ENCODE data around the gene GRK2. TPM values are rescaled to one million over a fixed set of nuclear protein-coding genes. Genes with fewer than 3 reads are reported as not detected.
A peak's percentile ranks its signal among the peaks of the same experiment; 100 is the strongest.

The GRK2 gene
- total RNA-seq, 1 experiment from 2014 or later, result 92.6 TPM

DNA sequence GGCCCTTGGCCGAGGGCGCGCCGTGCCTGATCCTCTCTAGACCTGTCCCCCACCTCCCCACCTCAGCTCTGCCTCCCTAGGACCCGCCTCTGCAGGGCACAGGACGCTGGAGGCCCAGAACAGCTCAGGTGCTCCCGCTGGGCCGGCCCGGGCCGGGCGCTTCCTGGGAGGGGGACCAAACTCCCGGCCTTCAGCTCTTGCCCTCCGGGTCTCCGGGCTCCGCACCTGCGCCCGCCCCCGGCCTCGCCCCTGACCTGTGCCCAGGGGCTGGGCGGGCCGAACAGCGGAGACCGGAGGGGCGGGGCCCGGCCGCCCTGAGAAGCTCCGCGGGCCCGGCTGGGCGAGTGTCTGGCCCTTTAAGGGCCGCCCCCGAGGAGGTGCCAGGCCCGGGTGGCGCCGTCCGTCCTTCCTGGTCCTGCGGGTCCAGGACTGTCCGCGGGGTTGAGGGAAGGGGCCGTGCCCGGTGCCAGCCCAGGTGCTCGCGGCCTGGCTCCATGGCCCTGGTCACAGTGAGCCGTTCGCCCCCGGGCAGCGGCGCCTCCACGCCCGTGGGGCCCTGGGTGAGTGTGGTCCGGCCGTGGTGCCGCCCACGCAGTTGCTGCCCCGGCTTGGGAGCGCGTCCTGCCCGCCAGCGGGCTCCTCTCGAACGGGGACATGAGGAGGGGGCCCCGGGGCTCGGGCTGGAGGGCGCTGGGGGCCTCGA lies 37.0 kb downstream of the GRK2 start, which contains the start of gene SSH3:
Gene SSH3 (plus strand): TSS at position 399 of the 703 bp plus-strand sequence. CDS start 96 bp downstream, at position 495.
- no peak for TF ChIP-seq EZH2 (IDR thresholded peaks at IDR 0.05; ENCODE audit: borderline replicate concordance, low read depth, low read length, poor library complexity, severe bottlenecking)
- TF ChIP-seq, protein P1, sequence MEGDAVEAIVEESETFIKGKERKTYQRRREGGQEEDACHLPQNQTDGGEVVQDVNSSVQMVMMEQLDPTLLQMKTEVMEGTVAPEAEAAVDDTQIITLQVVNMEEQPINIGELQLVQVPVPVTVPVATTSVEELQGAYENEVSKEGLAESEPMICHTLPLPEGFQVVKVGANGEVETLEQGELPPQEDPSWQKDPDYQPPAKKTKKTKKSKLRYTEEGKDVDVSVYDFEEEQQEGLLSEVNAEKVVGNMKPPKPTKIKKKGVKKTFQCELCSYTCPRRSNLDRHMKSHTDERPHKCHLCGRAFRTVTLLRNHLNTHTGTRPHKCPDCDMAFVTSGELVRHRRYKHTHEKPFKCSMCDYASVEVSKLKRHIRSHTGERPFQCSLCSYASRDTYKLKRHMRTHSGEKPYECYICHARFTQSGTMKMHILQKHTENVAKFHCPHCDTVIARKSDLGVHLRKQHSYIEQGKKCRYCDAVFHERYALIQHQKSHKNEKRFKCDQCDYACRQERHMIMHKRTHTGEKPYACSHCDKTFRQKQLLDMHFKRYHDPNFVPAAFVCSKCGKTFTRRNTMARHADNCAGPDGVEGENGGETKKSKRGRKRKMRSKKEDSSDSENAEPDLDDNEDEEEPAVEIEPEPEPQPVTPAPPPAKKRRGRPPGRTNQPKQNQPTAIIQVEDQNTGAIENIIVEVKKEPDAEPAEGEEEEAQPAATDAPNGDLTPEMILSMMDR (conservative IDR thresholded peaks at IDR 0.05; ENCODE audit: low read depth, low read length), result no peak
- peak within 1 kb of the TSS; percentile 72 for H3K27ac ChIP-seq (ENCODE audit: low read depth, low read length, poor library complexity, severe bottlenecking)
- no peaks in the 10 kb centered on the region for H3K27me3 ChIP-seq (replicated peaks; ENCODE audit: insufficient read depth, low read depth, low read length, poor library complexity)
- H3K36me3 ChIP-seq (ENCODE audit: insufficient read depth, low read length, poor library complexity, severe bottlenecking), result peaks cover 42% of the 10 kb centered on the region
- no TSS peak for BruUV-seq (replicated peaks)
- no peaks in the 10 kb centered on the region for H3K9me3 ChIP-seq (ENCODE audit: low read depth, low read length, poor library complexity, severe bottlenecking)
- DNase-seq (ENCODE audit: low spot score), result peak; percentile 58
- peak within 1 kb of the TSS; percentile 60 for H3K4me3 ChIP-seq (ENCODE audit: low read depth, low read length, poor library complexity, severe bottlenecking)
- intact Hi-C loops (cut with micrococcal nuclease; ENCODE audit: unreplicated experiment), result no loop called here
- ChIA-PET CTCF (interaction anchor here (1.0 kb wide), 1 partner anchor 42 kb away, joined by 3 read pairs; no protein-coding TSS in a partner anchor), POLR2A (ENCODE audit: low non-redundant PET) (no interaction called here)
- H3K4me1 ChIP-seq (ENCODE audit: insufficient read depth, low read length, poor library complexity, severe bottlenecking), result peaks cover 10% of the 10 kb centered on the region

DNA sequence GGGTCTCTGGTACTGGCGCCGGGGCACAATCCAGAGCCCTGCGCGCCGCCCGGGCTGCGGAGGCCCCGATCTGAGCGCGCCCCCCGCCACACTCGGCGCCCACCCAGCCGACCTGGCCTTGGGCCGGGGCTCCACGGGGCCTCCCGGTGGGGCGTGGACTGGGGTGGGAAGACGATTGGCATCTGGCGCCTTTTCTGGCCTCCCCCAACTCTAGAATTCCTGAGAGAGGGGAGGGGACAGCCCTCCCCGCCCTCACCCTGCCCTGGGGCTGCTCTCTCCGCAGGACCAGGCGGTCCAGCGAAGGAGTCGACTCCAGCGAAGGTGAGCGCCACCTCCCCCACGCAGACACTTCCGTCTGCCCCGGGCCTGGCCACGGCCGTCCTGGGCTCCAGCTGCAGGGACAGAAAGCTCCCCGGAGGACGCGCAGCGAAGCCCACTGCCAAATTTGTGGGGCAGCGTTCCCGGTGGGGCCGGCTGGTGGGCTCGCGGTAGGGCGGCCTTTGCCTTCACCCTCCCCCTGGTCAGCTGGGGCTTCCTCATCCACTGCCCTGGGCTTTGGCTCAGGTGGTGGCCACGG lies 37.6 kb downstream of the GRK2 start:
- ChIA-PET POLR2A (ENCODE audit: low non-redundant PET) (no interaction called here), CTCF (no interaction called here)
- Histone ChIP-seq H3K36me3 (ENCODE audit: insufficient read depth, low read length, poor library complexity, severe bottlenecking) (peaks cover 36% of the 10 kb centered on the region), H3K27me3 (replicated peaks; ENCODE audit: insufficient read depth, low read depth, low read length, poor library complexity) (no peaks in the 10 kb centered on the region), H3K9me3 (ENCODE audit: low read depth, low read length, poor library complexity, severe bottlenecking) (no peaks in the 10 kb centered on the region), H3K27ac (ENCODE audit: low read depth, low read length, poor library complexity, severe bottlenecking) (peak overlapping the region; percentile 72), H3K4me1 (ENCODE audit: insufficient read depth, low read length, poor library complexity, severe bottlenecking) (peaks cover 10% of the 10 kb centered on the region), H3K4me3 (ENCODE audit: low read depth, low read length, poor library complexity, severe bottlenecking) (peak overlapping the region; percentile 60)
- DNase-seq (ENCODE audit: low spot score), result no peak
- no TSS peak for BruUV-seq (replicated peaks)
- intact Hi-C loops (cut with micrococcal nuclease; ENCODE audit: unreplicated experiment), result no loop called here
- TF ChIP-seq, protein P1 (conservative IDR thresholded peaks at IDR 0.05; ENCODE audit: low read depth, low read length), result no peak
- no peak for TF ChIP-seq EZH2 (IDR thresholded peaks at IDR 0.05; ENCODE audit: borderline replicate concordance, low read depth, low read length, poor library complexity, severe bottlenecking)

DNA sequence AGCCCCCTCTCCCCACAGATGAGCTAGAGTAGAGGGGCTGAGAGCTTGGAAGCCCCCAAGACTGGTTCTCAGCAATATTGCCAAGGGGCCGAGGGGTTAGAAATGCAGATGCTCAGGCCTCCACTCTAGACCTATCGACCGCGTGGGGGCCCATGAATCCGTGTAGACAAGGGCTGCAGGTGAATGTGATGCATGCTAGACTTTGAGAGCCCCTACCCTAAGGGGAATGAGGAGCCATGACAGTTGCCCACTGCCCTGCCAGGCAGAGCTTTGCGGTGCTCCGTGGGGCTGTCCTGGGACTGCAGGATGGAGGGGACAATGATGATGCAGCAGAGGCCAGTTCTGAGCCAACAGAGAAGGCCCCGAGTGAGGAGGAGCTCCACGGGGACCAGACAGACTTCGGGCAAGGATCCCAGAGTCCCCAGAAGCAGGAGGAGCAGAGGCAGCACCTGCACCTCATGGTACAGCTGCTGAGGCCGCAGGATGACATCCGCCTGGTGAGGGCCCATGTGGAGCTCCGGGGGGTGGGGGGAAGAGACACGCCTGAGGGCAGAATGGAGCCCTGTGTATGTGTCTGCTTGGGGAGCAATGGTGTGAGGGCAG lies 38.3 kb downstream of the GRK2 start:
- H3K27me3 ChIP-seq (replicated peaks; ENCODE audit: insufficient read depth, low read depth, low read length, poor library complexity), result no peaks in the 10 kb centered on the region
- H3K4me3 ChIP-seq (ENCODE audit: low read depth, low read length, poor library complexity, severe bottlenecking), result peak overlapping the region; percentile 60
- no TSS peak for BruUV-seq (replicated peaks)
- intact Hi-C loops (cut with micrococcal nuclease; ENCODE audit: unreplicated experiment), result no loop called here
- H3K36me3 ChIP-seq (ENCODE audit: insufficient read depth, low read length, poor library complexity, severe bottlenecking), result peaks cover 29% of the 10 kb centered on the region
- ChIA-PET CTCF (no interaction called here), POLR2A (ENCODE audit: low non-redundant PET) (no interaction called here)
- no peak for DNase-seq (ENCODE audit: low spot score)
- no peak for TF ChIP-seq EZH2 (IDR thresholded peaks at IDR 0.05; ENCODE audit: borderline replicate concordance, low read depth, low read length, poor library complexity, severe bottlenecking)
- TF ChIP-seq, protein P1 (conservative IDR thresholded peaks at IDR 0.05; ENCODE audit: low read depth, low read length), result no peak
- H3K27ac ChIP-seq (ENCODE audit: low read depth, low read length, poor library complexity, severe bottlenecking), result no peak overlapping the region
- no peaks in the 10 kb centered on the region for H3K9me3 ChIP-seq (ENCODE audit: low read depth, low read length, poor library complexity, severe bottlenecking)
- peaks cover 10% of the 10 kb centered on the region for H3K4me1 ChIP-seq (ENCODE audit: insufficient read depth, low read length, poor library complexity, severe bottlenecking)

All from A673 (cell line).